Hepatocyte (in vitro differentiated cells): ENCODE data around the gene RUNX1.

Experiments used
- EZH2 ChIP-seq: fragments of 200-600 bp; sonication (generic); IDR thresholded peaks from 2 replicates; pipeline ENCODE4 v1.6.1; 2016; ENCODE audit warnings: antibody characterized with exemption, mild to moderate bottlenecking, borderline replicate concordance
- EZH2phosphoT487 ChIP-seq: fragments of 200-600 bp; sonication (generic); IDR thresholded peaks from one replicate; pipeline ENCODE4 v1.6.1; 2018; ENCODE audit warnings: antibody characterized with exemption, mild to moderate bottlenecking, low read depth, moderate library complexity; ENCODE audit not compliant: unreplicated experiment, severe bottlenecking

DNA sequence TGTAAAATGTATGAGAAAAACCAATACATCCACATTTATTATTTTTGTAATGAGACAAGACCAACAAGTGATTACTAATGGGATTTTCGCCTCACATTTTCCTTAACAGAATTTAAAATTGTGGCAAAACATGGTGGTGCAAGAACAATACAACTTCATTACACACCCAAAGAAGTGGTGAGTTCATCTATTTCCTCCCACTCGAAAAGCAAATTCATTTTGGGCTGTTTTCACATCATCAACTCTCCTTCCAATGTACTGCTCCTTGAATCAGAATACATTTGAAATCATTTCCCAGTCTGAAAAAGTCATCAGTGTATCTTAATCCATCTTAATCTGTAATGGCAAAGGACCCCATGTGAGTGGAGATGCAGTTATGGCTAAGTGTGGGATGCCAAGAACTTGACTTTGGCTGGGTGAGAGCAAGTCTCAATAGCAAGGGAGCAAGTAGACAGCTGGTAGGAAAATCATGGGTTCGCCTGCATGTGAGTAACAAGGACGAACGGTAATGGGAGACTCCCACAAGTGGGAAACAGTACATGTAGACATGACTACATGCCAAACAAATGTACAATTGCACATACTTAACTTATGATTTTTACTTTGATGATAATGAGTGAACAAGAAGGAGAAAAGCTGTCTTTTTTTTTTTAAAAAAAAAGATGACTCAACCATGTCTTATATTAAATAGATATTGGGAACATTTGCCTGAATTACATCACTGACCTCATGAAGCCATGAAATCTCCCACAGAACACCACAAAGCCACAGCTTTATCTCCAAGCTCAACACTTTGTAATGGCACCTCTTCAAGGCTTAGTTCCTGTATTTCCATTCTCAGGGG is 46.0 kb downstream of the RUNX1 start:
- TF ChIP-seq EZH2 (no peak), EZH2phosphoT487 (no peak)
